GM19438 (cell line): ENCODE data around the gene CAPN14.
A peak's percentile ranks its signal among the peaks of the same experiment; 100 is the strongest.

Experiments used
- ATAC-seq: cut with Tn5 transposase; IDR thresholded peaks from one replicate; pipeline ENCODE4 v1.9.1; 2021; ENCODE audit warnings: low read depth; ENCODE audit not compliant: unreplicated experiment

The CAPN14 gene

GRCh38 chr2:31150120-31150670, 67.1 kb downstream of the CAPN14 start:
- ATAC-seq, result no peak

- ATAC-seq, result no peak
These were observed 68.8 kb downstream of the CAPN14 start for GRCh38 chr2:31148514-31148913.

GRCh38 chr2:31147645-31148044, 69.7 kb downstream of the CAPN14 start:
- no peak for ATAC-seq

- ATAC-seq, result no peak
These were observed 75.2 kb downstream of the CAPN14 start for GRCh38 chr2:31142110-31142509.

GRCh38 chr2:31141443-31142085, 75.8 kb downstream of the CAPN14 start:
- no peak for ATAC-seq

GRCh38 chr2:31140151-31140550, 77.2 kb downstream of the CAPN14 start:
- no peak for ATAC-seq

GRCh38 chr2:31139671-31140070, 77.6 kb downstream of the CAPN14 start:
- no peak for ATAC-seq

GRCh38 chr2:31138037-31138962, 79.0 kb downstream of the CAPN14 start, which contains the start of gene GALNT14:
Gene GALNT14, minus strand, starts transcription at chr2:31138440. Its CDS starts 354 bp downstream, at chr2:31138086.
- ATAC-seq, result peak; percentile 68

- peak; percentile 14 for ATAC-seq
These were observed 79.9 kb downstream of the CAPN14 start for GRCh38 chr2:31137211-31138036.

GRCh38 chr2:31136732-31137131, 80.6 kb downstream of the CAPN14 start:
- no peak for ATAC-seq

- ATAC-seq, result no peak
These were observed 81.3 kb downstream of the CAPN14 start for GRCh38 chr2:31136000-31136399.

GRCh38 chr2:31134480-31134879, 82.8 kb downstream of the CAPN14 start:
- ATAC-seq, result no peak

GRCh38 chr2:31132786-31133185, 84.5 kb downstream of the CAPN14 start:
- ATAC-seq, result no peak

- ATAC-seq, result no peak
These were observed 85.4 kb downstream of the CAPN14 start for GRCh38 chr2:31131871-31132270.

GRCh38 chr2:31129375-31130171, 87.7 kb downstream of the CAPN14 start:
- no peak for ATAC-seq

- ATAC-seq, result no peak
These were observed 89.4 kb downstream of the CAPN14 start for GRCh38 chr2:31127931-31128330.

GRCh38 chr2:31125918-31126695, 91.2 kb downstream of the CAPN14 start:
- ATAC-seq, result no peak

GRCh38 chr2:31124904-31125303, 92.4 kb downstream of the CAPN14 start:
- ATAC-seq, result no peak
